22Rv1 (cell line): Measurements from ENCODE around the gene TBCK.

ENCODE experiments used
- ZFX ChIP-seq: fragments of 450-650 bp; IDR thresholded peaks from 2 replicates; pipeline ENCODE4 v1.6.1; 2017; ENCODE audit warnings: antibody characterized with exemption, borderline replicate concordance
- TF ChIP-seq, protein P1 (sequence below): fragments of 450-650 bp; IDR thresholded peaks from 2 replicates; pipeline ENCODE4 v1.5.1; 2017; ENCODE audit warnings: mild to moderate bottlenecking

DNA sequence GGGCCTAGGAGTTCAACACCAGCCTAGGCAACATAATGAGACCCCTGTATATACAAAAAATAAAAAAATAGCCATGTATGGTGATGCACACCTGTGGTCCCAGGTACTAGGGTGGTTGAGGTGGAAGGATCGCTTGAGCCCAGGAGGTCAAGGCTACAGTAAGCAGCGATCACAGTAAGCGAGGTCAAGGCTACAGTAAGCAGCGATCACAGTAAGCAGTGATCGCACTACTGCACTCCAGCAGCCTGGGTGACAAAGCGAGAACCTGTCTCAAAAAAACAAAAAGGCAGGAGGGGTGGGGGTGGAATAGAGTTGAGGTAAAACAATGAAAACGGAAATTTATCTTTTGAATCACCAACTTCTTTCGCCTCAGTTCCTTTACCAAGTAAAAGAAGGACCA, 29.4 kb downstream of the TBCK start:
- TF ChIP-seq, protein P1, sequence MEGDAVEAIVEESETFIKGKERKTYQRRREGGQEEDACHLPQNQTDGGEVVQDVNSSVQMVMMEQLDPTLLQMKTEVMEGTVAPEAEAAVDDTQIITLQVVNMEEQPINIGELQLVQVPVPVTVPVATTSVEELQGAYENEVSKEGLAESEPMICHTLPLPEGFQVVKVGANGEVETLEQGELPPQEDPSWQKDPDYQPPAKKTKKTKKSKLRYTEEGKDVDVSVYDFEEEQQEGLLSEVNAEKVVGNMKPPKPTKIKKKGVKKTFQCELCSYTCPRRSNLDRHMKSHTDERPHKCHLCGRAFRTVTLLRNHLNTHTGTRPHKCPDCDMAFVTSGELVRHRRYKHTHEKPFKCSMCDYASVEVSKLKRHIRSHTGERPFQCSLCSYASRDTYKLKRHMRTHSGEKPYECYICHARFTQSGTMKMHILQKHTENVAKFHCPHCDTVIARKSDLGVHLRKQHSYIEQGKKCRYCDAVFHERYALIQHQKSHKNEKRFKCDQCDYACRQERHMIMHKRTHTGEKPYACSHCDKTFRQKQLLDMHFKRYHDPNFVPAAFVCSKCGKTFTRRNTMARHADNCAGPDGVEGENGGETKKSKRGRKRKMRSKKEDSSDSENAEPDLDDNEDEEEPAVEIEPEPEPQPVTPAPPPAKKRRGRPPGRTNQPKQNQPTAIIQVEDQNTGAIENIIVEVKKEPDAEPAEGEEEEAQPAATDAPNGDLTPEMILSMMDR: no peak
- no peak for TF ChIP-seq ZFX
